Measurements from ENCODE around the gene LSM12. TPM values are rescaled to one million over a fixed set of nuclear protein-coding genes. Genes with fewer than 3 reads are reported as not detected.
"Not testable (repeated sequence)": the region's sequence is repeated elsewhere in the genome, so short reads cannot be mapped to it uniquely, and the experiment has no call there.

The LSM12 gene
- polyA plus RNA-seq, 3 donors, result 24.7 to 65.8 (median 64.4) TPM

- Histone ChIP-seq H3K9ac (ENCODE audit: insufficient read depth, low read length, poor library complexity, severe bottlenecking) (no peak overlapping the region), H3K4me1 (ENCODE audit: control insufficient read depth in 1 of 2, insufficient read depth in 2 of 2, low read length in 2 of 2) (peaks cover 12% of the 10 kb centered on the region in 2 donors), H3K36me3 (replicated peaks in 1 of 2; ENCODE audit: control insufficient read depth in 1 of 2, insufficient read depth in 2 of 2, low read length in 2 of 2) (peaks cover 19 to 46% of the 10 kb centered on the region in 2 donors), H3K9me3 (replicated peaks in 1 of 2; ENCODE audit: control insufficient read depth in 1 of 2, insufficient read depth in 1 of 2, low read length in 2 of 2) (no peaks in the 10 kb centered on the region), H3K27ac (ENCODE audit: low read depth in 1 of 2, low read length in 2 of 2) (no peak overlapping the region), H3K4me3 (replicated peaks in 1 of 3; ENCODE audit: low read depth in 2 of 3, low read length in 3 of 3) (no peak overlapping the region), H4K20me1 (ENCODE audit: insufficient read depth, low read length) (peaks cover 79% of the 10 kb centered on the region), H2AFZ (ENCODE audit: insufficient read depth, low read depth, low read length, poor library complexity, severe bottlenecking) (no peak overlapping the region), H3K79me2 (ENCODE audit: insufficient read depth, low read length) (peaks cover 47% of the 10 kb centered on the region), H3K27me3 (ENCODE audit: control insufficient read depth in 2 of 2, insufficient read depth in 2 of 2, low read length in 2 of 2) (no peaks in the 10 kb centered on the region), H3K4me2 (replicated peaks; ENCODE audit: extremely low read depth, low read length, poor library complexity, severe bottlenecking) (no peak overlapping the region)
- Mint-ChIP-seq H3K4me1 (peaks cover 12% of the 10 kb centered on the region), H3K36me3 (peaks cover 30 to 55% of the 10 kb centered on the region in 2 donors), H3K9me3 (no peaks in the 10 kb centered on the region), H3K4me3 (no peak overlapping the region), H3K27me3 (ENCODE audit: low read depth in 3 of 3) (no peaks in the 10 kb centered on the region), H3K27ac (no peak overlapping the region)
- TF ChIP-seq CTCF (IDR thresholded peaks at IDR 0.05), result no peak
- no CpG with 5 or more reads among the region's 3 CpGs for WGBS (ENCODE audit: insufficient coverage)
- no peak for DNase-seq
- intact Hi-C loops (cut with micrococcal nuclease), result no loop called here
These were observed 39.0 kb upstream of the LSM12 start for GRCh38 chr17:44105483-44105882.

GRCh38 chr17:44102849-44103622 is 36.6 kb upstream of the LSM12 start:
- Mint-ChIP-seq H3K4me1 (peaks cover 15% of the 10 kb centered on the region), H3K27ac (no peak overlapping the region), H3K4me3 (no peak overlapping the region), H3K9me3 (no peaks in the 10 kb centered on the region), H3K36me3 (peaks cover 25 to 56% of the 10 kb centered on the region in 2 donors), H3K27me3 (ENCODE audit: low read depth in 3 of 3) (no peaks in the 10 kb centered on the region)
- Histone ChIP-seq H3K36me3 (replicated peaks in 1 of 2; ENCODE audit: control insufficient read depth in 1 of 2, insufficient read depth in 2 of 2, low read length in 2 of 2) (peaks cover 14 to 34% of the 10 kb centered on the region in 2 donors), H3K27me3 (ENCODE audit: control insufficient read depth in 2 of 2, insufficient read depth in 2 of 2, low read length in 2 of 2) (no peaks in the 10 kb centered on the region), H3K9me3 (replicated peaks in 1 of 2; ENCODE audit: control insufficient read depth in 1 of 2, insufficient read depth in 1 of 2, low read length in 2 of 2) (no peaks in the 10 kb centered on the region), H3K4me3 (replicated peaks in 1 of 3; ENCODE audit: low read depth in 2 of 3, low read length in 3 of 3) (no peak overlapping the region), H2AFZ (ENCODE audit: insufficient read depth, low read depth, low read length, poor library complexity, severe bottlenecking) (no peak overlapping the region), H4K20me1 (ENCODE audit: insufficient read depth, low read length) (peaks cover 62% of the 10 kb centered on the region), H3K79me2 (ENCODE audit: insufficient read depth, low read length) (peaks cover 29% of the 10 kb centered on the region), H3K4me2 (replicated peaks; ENCODE audit: extremely low read depth, low read length, poor library complexity, severe bottlenecking) (no peak overlapping the region), H3K9ac (ENCODE audit: insufficient read depth, low read length, poor library complexity, severe bottlenecking) (no peak overlapping the region), H3K27ac (ENCODE audit: low read depth in 1 of 2, low read length in 2 of 2) (no peak overlapping the region), H3K4me1 (ENCODE audit: control insufficient read depth in 1 of 2, insufficient read depth in 2 of 2, low read length in 2 of 2) (peaks cover 17% of the 10 kb centered on the region in 2 donors)
- intact Hi-C loops (cut with micrococcal nuclease), result no loop called here
- DNase-seq, result no peak
- no peak for TF ChIP-seq CTCF (IDR thresholded peaks at IDR 0.05)
- whole genome bisulfite sequencing (ENCODE audit: insufficient coverage), result 97% methylated on average over 7 of the region's 16 CpGs

- H3K4me2 ChIP-seq (replicated peaks; ENCODE audit: extremely low read depth, low read length, poor library complexity, severe bottlenecking); H3K4me3 Mint-ChIP-seq; H2AFZ ChIP-seq (ENCODE audit: insufficient read depth, low read depth, low read length, poor library complexity, severe bottlenecking); H3K27ac Mint-ChIP-seq; DNase-seq; intact Hi-C loops (cut with micrococcal nuclease); H3K9me3 ChIP-seq (replicated peaks in 1 of 2; ENCODE audit: control insufficient read depth in 1 of 2, insufficient read depth in 1 of 2, low read length in 2 of 2); H3K27me3 ChIP-seq (ENCODE audit: control insufficient read depth in 2 of 2, insufficient read depth in 2 of 2, low read length in 2 of 2); H3K9ac ChIP-seq (ENCODE audit: insufficient read depth, low read length, poor library complexity, severe bottlenecking); H3K27me3 Mint-ChIP-seq (ENCODE audit: low read depth in 3 of 3); H3K27ac ChIP-seq (ENCODE audit: low read depth in 1 of 2, low read length in 2 of 2); H3K9me3 Mint-ChIP-seq; H3K4me3 ChIP-seq (replicated peaks in 1 of 3; ENCODE audit: low read depth in 2 of 3, low read length in 3 of 3): not testable (repeated sequence)
- Histone ChIP-seq H3K4me1 (ENCODE audit: control insufficient read depth in 1 of 2, insufficient read depth in 2 of 2, low read length in 2 of 2) (peaks cover 29% of the 10 kb centered on the region in 2 donors), H4K20me1 (ENCODE audit: insufficient read depth, low read length) (peaks cover 60% of the 10 kb centered on the region), H3K36me3 (replicated peaks in 1 of 2; ENCODE audit: control insufficient read depth in 1 of 2, insufficient read depth in 2 of 2, low read length in 2 of 2) (peaks cover 14 to 28% of the 10 kb centered on the region in 2 donors), H3K79me2 (ENCODE audit: insufficient read depth, low read length) (peaks cover 27% of the 10 kb centered on the region)
- H3K4me1 Mint-ChIP-seq, result peaks cover 26% of the 10 kb centered on the region
- peaks cover 22 to 53% of the 10 kb centered on the region in 2 donors for H3K36me3 Mint-ChIP-seq
- 100% methylated on average over 2 of the region's 6 CpGs for WGBS (ENCODE audit: insufficient coverage)
These were observed 35.4 kb upstream of the LSM12 start for GRCh38 chr17:44101858-44102257.
